PC-3 (cell line): ENCODE results near the gene ZNF557.

Source experiments
- CTCF ChIP-seq: fragments of 300-600 bp; sonication (generic); conservative IDR thresholded peaks from 2 replicates; pipeline ENCODE4 v1.5.1; 2017; ENCODE audit warnings: antibody characterized with exemption, low read depth, mild to moderate bottlenecking, low read length
- EZH2 ChIP-seq: fragments of 300-600 bp; sonication (generic); IDR thresholded peaks from one replicate; pipeline ENCODE4 v1.6.1; 2017; ENCODE audit warnings: antibody characterized with exemption, mild to moderate bottlenecking, low read length; ENCODE audit not compliant: unreplicated experiment

- no peak for TF ChIP-seq CTCF
- no peak for TF ChIP-seq EZH2
Observed at GRCh38 chr19:7078008-7078407, 8.5 kb downstream of the ZNF557 start.
